GM23248 (cell line): ENCODE measurements around the gene RAMP1. TPM values are rescaled to one million over a fixed set of nuclear protein-coding genes. Genes with fewer than 3 reads are reported as not detected.
A peak's percentile ranks its signal among the peaks of the same experiment; 100 is the strongest.
"Not testable (repeated sequence)": the region's sequence is repeated elsewhere in the genome, so short reads cannot be mapped to it uniquely, and the experiment has no call there.

Experiments
- DNase-seq: peaks from one replicate; pipeline ENCODE4 v3.0.0-alpha.2; 2015
- H2AFZ ChIP-seq: fragments of 200-600 bp; sonication (generic); 2 replicates; pipeline ENCODE4 v1.6.1; 2016; ENCODE audit warnings: antibody characterized with exemption
- H3F3A ChIP-seq: fragments of 200-600 bp; sonication (generic); 2 replicates; pipeline ENCODE4 v1.6.1; 2016; ENCODE audit warnings: mild to moderate bottlenecking, antibody characterized with exemption, mixed run types; ENCODE audit not compliant: insufficient read depth
- H3K27ac ChIP-seq: fragments of 200-600 bp; sonication (generic); 2 replicates; pipeline ENCODE4 v1.5.1; 2016; ENCODE audit warnings: mild to moderate bottlenecking
- H3K27me3 ChIP-seq: fragments of 200-600 bp; sonication (generic); replicated peaks from 2 replicates; pipeline ENCODE4 v1.6.1; 2016; ENCODE audit warnings: mild to moderate bottlenecking; ENCODE audit not compliant: insufficient read depth
- H3K36me3 ChIP-seq: fragments of 200-600 bp; sonication (generic); 2 replicates; pipeline ENCODE4 v1.6.1; 2016; ENCODE audit warnings: low read depth, mild to moderate bottlenecking
- H3K4me1 ChIP-seq: fragments of 200-600 bp; sonication (generic); 2 replicates; pipeline ENCODE4 v1.6.1; 2016; ENCODE audit warnings: mild to moderate bottlenecking; ENCODE audit not compliant: insufficient read depth
- H3K4me2 ChIP-seq: fragments of 200-600 bp; sonication (generic); one replicate; pipeline ENCODE4 v1.6.1; 2016; ENCODE audit warnings: mild to moderate bottlenecking; ENCODE audit not compliant: unreplicated experiment
- H3K4me3 ChIP-seq: fragments of 200-600 bp; sonication (generic); 2 replicates; pipeline ENCODE4 v1.5.1; 2016; ENCODE audit warnings: mild to moderate bottlenecking
- H3K79me2 ChIP-seq: fragments of 200-600 bp; sonication (generic); 2 replicates; pipeline ENCODE4 v1.6.1; 2016; ENCODE audit warnings: mild to moderate bottlenecking; ENCODE audit not compliant: insufficient read depth
- H3K9ac ChIP-seq: fragments of 200-600 bp; sonication (generic); 2 replicates; pipeline ENCODE4 v1.6.1; 2016; ENCODE audit warnings: mild to moderate bottlenecking
- H3K9me2 ChIP-seq: fragments of 200-600 bp; sonication (generic); 2 replicates; pipeline ENCODE4 v1.6.1; 2016; ENCODE audit warnings: mixed run types, mild to moderate bottlenecking, moderate library complexity; ENCODE audit not compliant: insufficient read depth
- H3K9me3 ChIP-seq: fragments of 200-600 bp; sonication (generic); one replicate; pipeline ENCODE4 v1.6.1; 2017; ENCODE audit warnings: low read depth
- H4K20me1 ChIP-seq: fragments of 200-600 bp; sonication (generic); 2 replicates; pipeline ENCODE4 v1.6.0; 2016; ENCODE audit not compliant: insufficient read depth
- EZH2 ChIP-seq: fragments of 200-600 bp; sonication (generic); IDR thresholded peaks from 2 replicates; pipeline ENCODE4 v1.6.1; 2018; ENCODE audit warnings: antibody characterized with exemption, mild to moderate bottlenecking; ENCODE audit not compliant: insufficient read depth, poor library complexity, severe bottlenecking
- EZH2phosphoT487 ChIP-seq: fragments of 200-600 bp; sonication (generic); IDR thresholded peaks from 2 replicates; pipeline ENCODE4 v1.6.1; 2018; ENCODE audit warnings: antibody characterized with exemption, moderate library complexity, mild to moderate bottlenecking, low read depth; ENCODE audit not compliant: insufficient read depth
- WGBS, 2 experiments: methylation state at CpG; one replicate each; pipeline ENCODE4 v1.1.6; 2015 to 2017; ENCODE audit warnings: low lambda C conversion rate in 2 of 2, low coverage in 1 of 2; ENCODE audit errors: missing lambda C conversion rate in 2 of 2; 5-methylcytosine and 5-hydroxymethylcytosine counted together
- in situ Hi-C: fragments of 300-500 bp; cut with MboI; formaldehyde crosslinking; loops from 2 replicates; pipeline ENCODE4 v1.15.0; 2020
- polyA plus RNA-seq: library from polyadenylated mRNA; unstranded; fragments of >200 nt; fragmentation: Nextera tagmentation; extraction: Ambion mirVana; gene quantifications from 2 replicates; pipeline ENCODE4 v1.2.1, GENCODE V29; 2016
- total RNA-seq: library from RNA; depleted of rRNA; stranded (reverse); fragments of >200 nt; shearing (Covaris generic); gene quantifications from 2 replicates; pipeline ENCODE4 v1.2.3, GENCODE V29; 2014

The RAMP1 gene
- total and polyA plus RNA-seq, 2 experiments from 2014 or later, result 4.1 to 11.1 TPM

DNA sequence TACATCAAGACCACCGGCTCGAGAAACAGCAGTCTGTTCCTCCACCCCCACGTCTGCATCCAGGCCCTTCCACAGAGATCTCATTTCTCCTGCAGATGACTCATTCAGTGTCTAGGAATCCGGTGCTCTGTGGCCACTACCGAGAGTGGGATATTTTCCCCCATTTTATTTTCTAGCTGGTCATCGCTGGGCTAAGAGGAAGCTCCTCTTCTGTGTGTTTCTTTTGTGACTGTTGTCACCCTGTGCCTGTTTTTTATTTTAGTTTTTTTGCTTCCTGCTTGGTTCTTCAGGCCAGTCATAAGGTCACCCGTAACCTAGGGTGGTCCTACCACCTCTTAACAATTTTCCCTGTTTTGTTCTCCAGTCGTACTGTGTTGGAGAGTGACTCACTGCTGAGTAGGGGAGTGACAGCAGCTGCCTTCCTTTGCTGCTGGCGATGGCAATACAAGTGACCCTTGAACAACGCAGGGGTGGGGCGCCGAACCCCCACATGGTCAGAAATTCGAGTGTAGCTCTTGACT is 6.7 kb downstream of the RAMP1 start:
- H4K20me1 ChIP-seq, result no peaks in the 10 kb centered on the region
- H3K4me2 ChIP-seq, result peak overlapping the region; percentile 64
- H3K4me1 ChIP-seq, result peaks cover 30% of the 10 kb centered on the region
- no peaks in the 10 kb centered on the region for H3K27me3 ChIP-seq
- H3K4me3 ChIP-seq, result no peak overlapping the region
- 49 to 54% methylated on average over 13 of the region's 13 CpGs for WGBS, 2 experiments
- H3K36me3 ChIP-seq, result no peaks in the 10 kb centered on the region
- TF ChIP-seq EZH2phosphoT487 (no peak), EZH2 (no peak)
- no peaks in the 10 kb centered on the region for H3K9me2 ChIP-seq
- no peak overlapping the region; the same call in 1 of the 2 replicates for H3K9ac ChIP-seq
- DNase-seq, result peak; percentile 72
- peak overlapping the region; percentile 55; the same call in 1 of the 2 replicates for H2AFZ ChIP-seq
- peak overlapping the region; percentile 53 for H3K27ac ChIP-seq
- in situ Hi-C loops, result loop anchor here (10.0 kb wide), 1 partner anchor 399 kb away; no protein-coding TSS in a partner anchor
- no peaks in the 10 kb centered on the region for H3K79me2 ChIP-seq
- H3F3A ChIP-seq, result peaks cover 19% of the 10 kb centered on the region
- H3K9me3 ChIP-seq, result no peaks in the 10 kb centered on the region

DNA sequence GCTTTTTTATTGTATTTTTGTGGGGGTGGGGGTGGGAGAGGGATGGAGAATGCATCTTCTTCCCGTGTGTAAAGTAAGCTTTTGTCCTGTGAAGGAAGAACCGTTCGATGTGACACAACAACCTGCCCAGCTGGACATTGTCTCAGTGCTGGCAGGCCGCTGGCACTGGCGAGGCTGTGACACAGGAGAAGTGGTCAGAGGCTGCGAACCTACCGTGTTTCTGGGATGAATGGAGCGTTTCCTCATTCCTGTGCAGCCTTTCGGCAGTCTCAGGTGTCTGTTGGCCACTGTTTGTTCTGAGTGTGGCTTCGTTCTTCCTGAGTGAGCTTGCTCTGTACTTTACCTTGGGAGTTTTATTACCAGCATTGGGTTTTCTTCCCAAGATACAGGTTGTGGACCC is 8.0 kb downstream of the RAMP1 start:
- H3K36me3 ChIP-seq, result no peaks in the 10 kb centered on the region
- H3K9ac ChIP-seq, result no peak overlapping the region
- no peak overlapping the region for H2AFZ ChIP-seq
- no peak overlapping the region for H3K4me2 ChIP-seq
- H3K4me1 ChIP-seq, result peaks cover 22% of the 10 kb centered on the region
- peaks cover 13% of the 10 kb centered on the region for H3F3A ChIP-seq
- no peaks in the 10 kb centered on the region for H3K9me2 ChIP-seq
- WGBS, 2 experiments, result 89 to 91% methylated on average over 10 of the region's 10 CpGs
- no peaks in the 10 kb centered on the region for H3K79me2 ChIP-seq
- H4K20me1 ChIP-seq, result no peaks in the 10 kb centered on the region
- DNase-seq, result no peak
- H3K4me3 ChIP-seq, result no peak overlapping the region
- TF ChIP-seq EZH2 (no peak), EZH2phosphoT487 (no peak)
- H3K9me3 ChIP-seq, result no peaks in the 10 kb centered on the region
- in situ Hi-C loops, result loop anchor here (10.0 kb wide), 1 partner anchor 397 kb away; no protein-coding TSS in a partner anchor
- no peaks in the 10 kb centered on the region for H3K27me3 ChIP-seq
- H3K27ac ChIP-seq, result no peak overlapping the region

DNA sequence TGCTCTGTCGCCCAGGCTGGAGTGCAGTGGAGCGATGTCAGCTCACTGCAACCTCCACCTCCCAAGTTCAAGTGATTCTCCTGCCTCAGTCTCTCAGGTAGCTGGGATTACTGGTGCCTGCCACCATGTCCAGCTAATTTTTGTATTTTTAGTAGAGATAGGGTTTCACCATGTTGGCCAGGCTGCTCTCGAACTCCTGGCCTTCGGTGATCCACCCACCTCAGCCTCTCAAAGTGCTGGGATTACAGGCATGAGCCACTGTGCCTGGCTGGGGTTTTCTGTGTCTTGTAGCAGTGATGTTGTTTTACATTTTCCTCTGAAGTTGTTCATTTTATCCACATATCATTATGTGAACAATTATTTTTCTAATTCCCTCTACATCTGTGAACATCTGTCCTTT is 8.7 kb downstream of the RAMP1 start:
- WGBS, 2 experiments, result 89 to 98% methylated on average over 4 of the region's 4 CpGs
- in situ Hi-C loops, result loop anchor here (10.0 kb wide), 1 partner anchor 397 kb away; no protein-coding TSS in a partner anchor
- not testable (repeated sequence) for H3K9me3 ChIP-seq, H3K9ac ChIP-seq, H2AFZ ChIP-seq, H4K20me1 ChIP-seq, H3K79me2 ChIP-seq, H3K4me3 ChIP-seq, H3K36me3 ChIP-seq, H3K4me2 ChIP-seq, H3K27me3 ChIP-seq, DNase-seq, H3K9me2 ChIP-seq, H3K27ac ChIP-seq
- peaks cover 13% of the 10 kb centered on the region for H3F3A ChIP-seq
- peaks cover 22% of the 10 kb centered on the region for H3K4me1 ChIP-seq

DNA sequence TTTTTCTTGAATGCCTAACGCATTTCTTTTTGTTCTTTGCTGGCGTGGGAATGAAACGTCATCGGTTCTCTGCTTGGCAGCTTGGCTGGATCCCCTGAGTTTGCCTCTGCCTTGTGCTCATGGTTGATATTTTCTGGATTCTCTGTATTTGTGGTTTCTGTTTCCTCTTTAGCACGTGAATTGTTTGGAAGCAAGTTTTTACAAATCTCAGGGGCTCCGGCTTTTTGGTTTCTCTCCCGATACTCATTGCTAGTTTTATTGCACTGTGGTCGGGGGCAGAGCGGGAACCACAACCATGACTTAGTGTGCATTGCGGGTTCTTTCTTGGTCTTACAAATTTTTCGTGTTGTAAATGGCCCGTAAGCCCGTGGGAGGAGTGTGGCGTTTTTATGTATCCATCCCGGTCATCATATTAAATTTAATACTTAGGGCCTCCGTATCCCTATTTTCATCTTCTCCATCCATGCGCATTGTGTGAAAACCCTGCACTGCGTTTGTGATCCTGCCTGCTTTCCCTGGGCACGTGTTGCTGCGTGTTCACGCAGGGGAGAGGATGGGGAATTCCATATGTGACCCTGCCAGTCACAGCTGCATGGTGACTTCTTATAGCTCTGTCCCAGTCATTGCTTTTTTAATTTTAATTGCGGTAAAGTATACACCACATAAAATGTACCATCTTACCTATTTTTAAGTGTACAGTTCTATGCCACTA is 9.4 kb downstream of the RAMP1 start:
- 81 to 84% methylated on average over 22 of the region's 22 CpGs for WGBS, 2 experiments
- Histone ChIP-seq H3K9me3 (no peaks in the 10 kb centered on the region), H3K9me2 (no peaks in the 10 kb centered on the region), H3K4me2 (no peak overlapping the region), H3K27me3 (no peaks in the 10 kb centered on the region), H4K20me1 (no peaks in the 10 kb centered on the region), H3K4me3 (no peak overlapping the region), H3K9ac (no peak overlapping the region), H3K27ac (no peak overlapping the region), H3K4me1 (peaks cover 23% of the 10 kb centered on the region), H3K36me3 (no peaks in the 10 kb centered on the region), H2AFZ (no peak overlapping the region), H3K79me2 (no peaks in the 10 kb centered on the region), H3F3A (peaks cover 13% of the 10 kb centered on the region)
- in situ Hi-C loops, result loop anchor here (10.0 kb wide), 1 partner anchor 396 kb away; no protein-coding TSS in a partner anchor
- DNase-seq, result no peak
- TF ChIP-seq EZH2phosphoT487 (no peak), EZH2 (no peak)
